ENCODE results near the gene CHMP1A.
"Not testable (repeated sequence)": the region's sequence is repeated elsewhere in the genome, so short reads cannot be mapped to it uniquely, and the experiment has no call there.

The CHMP1A gene

GRCh38 chr16:89691986-89692569 is 34.6 kb upstream of the CHMP1A start:
- DNase-seq (ENCODE audit: low read depth, low spot score) = no peak

- DNase-seq (ENCODE audit: low read depth, low spot score) = no peak
These were observed 33.9 kb upstream of the CHMP1A start for GRCh38 chr16:89691231-89691985.

- no peak for DNase-seq (ENCODE audit: low read depth, low spot score)
These were observed 32.9 kb upstream of the CHMP1A start for GRCh38 chr16:89690392-89690901.

- not testable (repeated sequence) for DNase-seq (ENCODE audit: low read depth, low spot score)
These were observed 32.1 kb upstream of the CHMP1A start for GRCh38 chr16:89689621-89690020.

GRCh38 chr16:89689142-89689541 is 31.6 kb upstream of the CHMP1A start:
- no peak for DNase-seq (ENCODE audit: low read depth, low spot score)

GRCh38 chr16:89688395-89688794 is 30.9 kb upstream of the CHMP1A start:
- DNase-seq (ENCODE audit: low read depth, low spot score) = no peak

GRCh38 chr16:89687092-89687940 is 29.8 kb upstream of the CHMP1A start:
- DNase-seq (ENCODE audit: low read depth, low spot score) = peak; percentile 62

GRCh38 chr16:89686520-89687091 is 29.1 kb upstream of the CHMP1A start, which contains the start of gene CDK10:
TSS of gene CDK10 (plus strand) at chr16:89686689. CDS start at chr16:89686711, 22 bp downstream.
- DNase-seq (ENCODE audit: low read depth, low spot score) = peak; percentile 96

GRCh38 chr16:89685916-89686315 is 28.4 kb upstream of the CHMP1A start:
- no peak for DNase-seq (ENCODE audit: low read depth, low spot score)

- no peak for DNase-seq (ENCODE audit: low read depth, low spot score)
These were observed 20.8 kb upstream of the CHMP1A start for GRCh38 chr16:89678258-89678657.

GRCh38 chr16:89672177-89672941 is 14.9 kb upstream of the CHMP1A start:
- DNase-seq (ENCODE audit: low read depth, low spot score) = no peak

GRCh38 chr16:89671565-89671964 is 14.1 kb upstream of the CHMP1A start:
- DNase-seq (ENCODE audit: low read depth, low spot score) = not testable (repeated sequence)

- DNase-seq (ENCODE audit: low read depth, low spot score) = no peak
These were observed 13.3 kb upstream of the CHMP1A start for GRCh38 chr16:89670496-89671431.

GRCh38 chr16:89669755-89670154 is 12.2 kb upstream of the CHMP1A start:
- no peak for DNase-seq (ENCODE audit: low read depth, low spot score)

- no peak for DNase-seq (ENCODE audit: low read depth, low spot score)
These were observed 11.3 kb upstream of the CHMP1A start for GRCh38 chr16:89668790-89669158.

- no peak for DNase-seq (ENCODE audit: low read depth, low spot score)
These were observed 10.1 kb upstream of the CHMP1A start for GRCh38 chr16:89667633-89668032.

GRCh38 chr16:89667000-89667399 is 9.5 kb upstream of the CHMP1A start:
- DNase-seq (ENCODE audit: low read depth, low spot score) = peak; percentile 33

- not testable (repeated sequence) for DNase-seq (ENCODE audit: low read depth, low spot score)
These were observed 6.7 kb upstream of the CHMP1A start for GRCh38 chr16:89664238-89664637.

- DNase-seq (ENCODE audit: low read depth, low spot score) = no peak
These were observed 3.7 kb upstream of the CHMP1A start for GRCh38 chr16:89661215-89661614.

- no peak for DNase-seq (ENCODE audit: low read depth, low spot score)
These were observed 2.6 kb upstream of the CHMP1A start for GRCh38 chr16:89660146-89660545.
